T-cell (primary cell): Measurements from ENCODE around the gene MATR3. TPM values are rescaled to one million over a fixed set of nuclear protein-coding genes. Genes with fewer than 3 reads are reported as not detected.
A peak's percentile ranks its signal among the peaks of the same experiment; 100 is the strongest.

ENCODE experiments used
- ATAC-seq, 4 experiments: fragments of 200-7000 bp in 3 of 4; fragments of 150-1000 bp in 1 of 4; cut with Tn5 transposase; replicated peaks in 1 of 4; 1 replicate in 3 of 4; 2 replicates in 1 of 4; pipeline ENCODE4 v1.10.0; 2021; ENCODE audit warnings: moderate library complexity in 3 of 4, mild to moderate bottlenecking in 2 of 4, moderate number of reproducible peaks in 1 of 4
- CTCF ChIA-PET, 2 donors: fragments of 300-600 bp; sonication (Branson Sonifier 250); formaldehyde crosslinking; loops; one replicate each; lab custom pipeline; 2022; ENCODE audit warnings: antibody characterized with exemption in 2 of 2; lab: Charles Lee
- POLR2A ChIA-PET, 2 donors: fragments of 300-600 bp; sonication (Branson Sonifier 250); formaldehyde crosslinking; loops; one replicate each; lab custom pipeline; 2022; ENCODE audit warnings: antibody characterized with exemption in 2 of 2; lab: Charles Lee
- DNase-seq, 35 experiments: peaks; one replicate each; pipeline versions ENCODE4 v3.0.0 to v3.0.0-alpha.2; 2013 to 2023
- H3K27ac ChIP-seq: one replicate; pipeline ENCODE4 v1.5.1; 2013; ENCODE audit warnings: low read length
- H3K27me3 ChIP-seq, 2 experiments: replicated peaks in 1 of 2; 1 replicate in 1 of 2; 2 replicates in 1 of 2; pipeline versions ENCODE4 v1.6.1 to v1.7.0; 2013; ENCODE audit warnings: low read length in 1 of 2, mixed read lengths in 1 of 2; ENCODE audit not compliant: control insufficient read depth in 2 of 2, insufficient read depth in 2 of 2; ENCODE audit errors: extremely low read depth in 1 of 2
- H3K36me3 ChIP-seq, 2 donors: 1 replicate in 1 of 2; 2 replicates in 1 of 2; pipeline versions ENCODE4 v1.6.1 to v1.7.0; 2013; ENCODE audit warnings: low read length in 1 of 2; ENCODE audit not compliant: control insufficient read depth in 2 of 2, insufficient read depth in 1 of 2; ENCODE audit errors: extremely low read depth in 1 of 2
- H3K4me1 ChIP-seq, 2 experiments: 1 replicate in 1 of 2; 2 replicates in 1 of 2; pipeline versions ENCODE4 v1.6.1 to v1.7.0; 2013; ENCODE audit warnings: low read length in 2 of 2, mixed read lengths in 1 of 2; ENCODE audit not compliant: insufficient read depth in 2 of 2, control insufficient read depth in 1 of 2; ENCODE audit errors: extremely low read depth in 1 of 2
- H3K4me3 ChIP-seq, 2 donors: 1 replicate in 1 of 2; 2 replicates in 1 of 2; pipeline versions ENCODE4 v1.5.1 to v1.7.0; 2013; ENCODE audit warnings: mild to moderate bottlenecking in 2 of 2, low read length in 1 of 2, moderate library complexity in 1 of 2; ENCODE audit not compliant: control insufficient read depth in 1 of 2; ENCODE audit errors: extremely low read depth in 1 of 2
- H3K9me3 ChIP-seq: 2 replicates; pipeline ENCODE4 v1.7.0; 2013
- H3K27ac Mint-ChIP-seq, 2 donors: one replicate each; pipeline ENCODE4 v1.8.0; 2020 to 2021; ENCODE audit warnings: mild to moderate bottlenecking in 2 of 2, mixed read lengths in 2 of 2
- H3K27me3 Mint-ChIP-seq, 2 donors: one replicate each; pipeline ENCODE4 v1.8.0; 2021 to 2022; ENCODE audit warnings: mixed read lengths in 2 of 2
- H3K36me3 Mint-ChIP-seq: one replicate; pipeline ENCODE4 v1.8.0; 2021; ENCODE audit warnings: mixed read lengths
- H3K4me1 Mint-ChIP-seq, 3 donors: one replicate each; pipeline ENCODE4 v1.8.0; 2020 to 2022; ENCODE audit warnings: mixed read lengths in 3 of 3, mild to moderate bottlenecking in 1 of 3
- H3K4me3 Mint-ChIP-seq, 3 donors: one replicate each; pipeline ENCODE4 v1.8.0; 2020 to 2022; ENCODE audit warnings: mild to moderate bottlenecking in 3 of 3, mixed read lengths in 3 of 3, moderate library complexity in 3 of 3
- H3K9me3 Mint-ChIP-seq, 3 donors: one replicate each; pipeline ENCODE4 v1.8.0; 2020 to 2022; ENCODE audit warnings: mixed read lengths in 3 of 3
- WGBS: methylation state at CpG from one replicate; pipeline ENCODE4 v1.1.5; 2013; ENCODE audit warnings: missing lambda C conversion rate; ENCODE audit not compliant: insufficient coverage; 5-methylcytosine and 5-hydroxymethylcytosine counted together
- total RNA-seq, 35 experiments: library from RNA in 6 of 35; stranded (reverse) in 6 of 35; fragments of 120-200 nt in 1 of 35; gene quantifications; one replicate each; pipeline versions ENCODE4 v1.2.1 to v1.2.4 and lab custom pipeline; 2013 to 2026

Gene MATR3
- total RNA-seq, 5 donors from 2014 or later (not counting 1 experiment from before 2014, with no cell fraction given): 187 to 359 (median 200) TPM

DNA sequence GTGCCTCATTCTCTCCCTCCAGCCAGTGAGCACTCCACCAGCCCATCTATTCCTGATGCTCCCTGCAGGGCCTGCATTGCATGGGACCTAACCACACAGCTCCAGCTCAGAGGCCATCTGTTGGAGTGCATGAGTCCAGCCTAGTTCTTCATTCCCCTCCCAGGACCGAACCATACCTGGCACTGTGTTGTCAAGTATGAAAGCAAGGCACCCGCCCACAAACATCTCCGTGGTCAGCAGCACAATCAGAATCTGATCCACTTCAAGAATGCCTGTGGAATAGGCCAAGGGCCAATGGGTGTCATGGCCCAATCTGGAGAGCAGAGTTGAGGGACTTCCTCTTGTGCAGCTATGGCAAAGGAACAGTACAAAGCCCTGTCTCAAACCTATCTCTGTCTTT, 83.7 kb downstream of the MATR3 start:
- Mint-ChIP-seq H3K36me3 (peaks cover 25% of the 10 kb centered on the region), H3K4me3 (peak overlapping the region in 1 of 3 donors; percentile 11), H3K4me1 (peaks cover 0 to 12% (median 2%) of the 10 kb centered on the region in 3 donors), H3K27ac (no peak overlapping the region), H3K9me3 (no peaks in the 10 kb centered on the region), H3K27me3 (no peaks in the 10 kb centered on the region)
- H3K9me3 ChIP-seq: no peaks in the 10 kb centered on the region
- ChIA-PET POLR2A (no interaction called here), CTCF (interaction anchor here in 1 of 2 donors (0.5 kb wide), 1 partner anchor 28 kb away, joined by 4 read pairs; no protein-coding TSS in a partner anchor)
- H3K4me3 ChIP-seq: no peak overlapping the region
- peaks cover 0 to 3% of the 10 kb centered on the region in 2 experiments for H3K4me1 ChIP-seq
- DNase-seq (no peak), ATAC-seq (no peak)
- 87% methylated on average over 3 of the region's 3 CpGs for WGBS
- no peak overlapping the region for H3K27ac ChIP-seq
- H3K36me3 ChIP-seq: peaks cover 0 to 9% of the 10 kb centered on the region in 2 donors
- no peaks in the 10 kb centered on the region for H3K27me3 ChIP-seq

DNA sequence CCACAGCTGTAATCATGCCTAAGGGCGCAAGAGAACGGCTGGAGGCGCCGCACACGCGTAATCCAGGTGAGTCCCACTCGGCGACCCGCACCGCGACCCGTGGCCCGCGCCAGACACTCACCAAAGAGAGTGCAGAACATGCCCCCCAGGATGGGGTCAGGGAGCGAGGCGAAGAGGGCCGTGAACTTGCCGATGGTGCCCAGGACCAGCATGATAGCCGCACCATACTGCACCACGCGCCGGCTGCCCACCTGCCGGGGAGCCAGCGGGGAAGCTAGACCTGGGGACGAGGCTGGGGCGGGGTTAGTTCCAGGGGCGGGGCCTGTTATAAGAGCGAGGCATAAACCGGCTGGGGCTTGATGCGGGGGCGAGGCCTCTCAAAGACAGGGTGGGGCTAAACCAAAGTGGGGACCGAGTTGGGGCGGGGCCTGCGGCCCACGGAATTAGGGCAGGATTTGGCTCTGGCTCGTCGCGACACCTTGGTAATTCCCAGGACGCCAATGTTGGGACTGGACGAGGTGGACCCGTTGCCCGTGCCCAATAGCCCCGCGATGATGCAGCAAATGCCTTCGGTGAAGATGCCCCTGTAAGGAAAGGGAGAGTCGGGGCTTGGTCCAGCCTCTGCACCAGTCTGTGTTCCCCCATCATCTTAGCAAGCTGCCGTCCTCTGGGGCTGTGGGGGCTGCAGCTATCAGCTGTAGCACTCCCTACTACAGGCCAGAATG, 84.7 kb downstream of the MATR3 start:
- peaks cover 0 to 8% of the 10 kb centered on the region in 2 donors for H3K36me3 ChIP-seq
- no peak for DNase-seq
- H3K27me3 ChIP-seq: no peaks in the 10 kb centered on the region
- H3K36me3 Mint-ChIP-seq: peaks cover 21% of the 10 kb centered on the region
- no peak overlapping the region for H3K4me3 ChIP-seq
- H3K4me3 Mint-ChIP-seq: no peak overlapping the region
- POLR2A ChIA-PET: interaction anchor here in 1 of 2 donors (0.5 kb wide), 1 partner anchor 244 kb away, joined by 3 read pairs; no protein-coding TSS in a partner anchor
- H3K4me1 Mint-ChIP-seq: peaks cover 0 to 12% (median 3%) of the 10 kb centered on the region in 3 donors
- no peaks in the 10 kb centered on the region for H3K9me3 Mint-ChIP-seq
- H3K27ac ChIP-seq: no peak overlapping the region
- CTCF ChIA-PET: no interaction called here
- H3K27ac Mint-ChIP-seq: no peak overlapping the region
- H3K4me1 ChIP-seq: peaks cover 0 to 3% of the 10 kb centered on the region in 2 experiments
- 92% methylated on average over 44 of the region's 47 CpGs for WGBS
- ATAC-seq: no peak
- no peaks in the 10 kb centered on the region for H3K27me3 Mint-ChIP-seq
- no peaks in the 10 kb centered on the region for H3K9me3 ChIP-seq

DNA sequence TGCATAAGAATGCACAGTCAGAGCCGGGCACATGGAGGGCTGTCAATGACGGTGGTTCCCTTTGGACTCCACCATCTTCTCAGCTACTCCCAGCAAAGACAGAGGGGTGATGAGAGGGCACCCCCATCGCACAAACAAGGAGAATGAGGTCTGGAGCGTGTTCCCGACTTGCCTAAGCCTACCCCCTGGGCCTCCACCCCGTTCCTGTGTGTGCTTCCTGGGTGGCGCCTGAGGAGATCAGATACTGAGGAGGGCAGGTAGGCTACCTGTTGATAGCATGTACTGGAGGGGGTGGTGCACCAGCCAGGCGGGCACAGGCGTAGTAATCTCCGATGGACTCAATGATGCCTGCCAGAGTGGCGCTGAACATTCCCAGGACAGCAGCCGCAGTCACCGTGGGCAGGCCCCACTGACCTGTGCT, 85.4 kb downstream of the MATR3 start:
- WGBS: 96% methylated on average over 7 of the region's 13 CpGs
- Histone ChIP-seq H3K4me3 (no peak overlapping the region), H3K27ac (no peak overlapping the region), H3K27me3 (no peaks in the 10 kb centered on the region), H3K36me3 (peaks cover 0 to 5% of the 10 kb centered on the region in 2 donors), H3K4me1 (peaks cover 0 to 9% of the 10 kb centered on the region in 2 experiments), H3K9me3 (no peaks in the 10 kb centered on the region)
- ATAC-seq (no peak), DNase-seq (no peak)
- Mint-ChIP-seq H3K9me3 (no peaks in the 10 kb centered on the region), H3K27me3 (no peaks in the 10 kb centered on the region), H3K36me3 (peaks cover 14% of the 10 kb centered on the region), H3K27ac (no peak overlapping the region), H3K4me1 (peaks cover 0 to 12% (median 9%) of the 10 kb centered on the region in 3 donors), H3K4me3 (no peak overlapping the region)
- ChIA-PET CTCF (no interaction called here), POLR2A (interaction anchor here in 1 of 2 donors (0.6 kb wide), 1 partner anchor 83 kb away, joined by 3 read pairs; no protein-coding TSS in a partner anchor)

DNA sequence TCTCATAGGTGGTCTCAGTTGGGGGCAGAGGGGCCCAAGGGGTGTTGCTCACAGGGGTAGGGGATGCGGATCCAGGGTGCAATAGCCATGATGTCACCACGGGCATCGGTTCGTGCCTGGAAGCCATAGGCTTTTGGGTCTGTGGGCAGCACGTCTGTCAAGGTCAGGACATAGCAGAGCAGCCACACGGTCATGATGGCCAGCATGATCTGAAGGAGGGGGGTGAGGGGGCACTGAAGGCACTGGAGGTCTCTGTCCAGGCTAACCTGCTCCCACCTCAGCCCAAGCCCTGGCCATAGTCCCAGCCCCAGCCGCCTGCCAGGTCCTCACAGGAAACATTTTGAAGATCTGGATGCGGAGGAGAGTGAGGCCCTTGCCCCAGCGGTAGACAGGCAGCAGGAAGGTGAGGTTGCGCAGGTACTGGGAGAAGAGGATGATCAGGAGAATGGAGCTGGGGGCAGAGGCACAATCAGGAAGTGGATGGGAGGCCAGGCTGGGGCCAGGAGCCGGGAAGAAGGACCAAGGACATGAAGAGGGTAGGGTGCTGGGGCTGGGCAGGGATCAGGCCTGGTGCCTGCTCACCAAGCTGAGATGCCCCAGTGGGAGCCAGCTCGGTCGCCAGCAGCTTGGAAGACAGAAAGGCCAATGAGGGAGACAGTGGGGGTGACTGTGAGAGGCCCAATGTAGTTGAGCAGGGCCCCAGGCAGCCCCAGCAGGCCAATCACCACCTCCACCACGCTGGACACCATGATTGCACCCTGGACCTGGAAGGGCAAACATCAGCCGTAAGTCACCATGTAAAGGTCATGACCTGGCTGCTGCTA, 86.3 kb downstream of the MATR3 start:
- 95% methylated on average over 10 of the region's 15 CpGs for WGBS
- H3K4me3 Mint-ChIP-seq: no peak overlapping the region
- H3K4me1 ChIP-seq: peaks cover 3 to 17% of the 10 kb centered on the region in 2 experiments

More for the DNA sequence above, 86.3 kb downstream of the MATR3 start:
- Mint-ChIP-seq H3K36me3 (peaks cover 11% of the 10 kb centered on the region), H3K27me3 (no peaks in the 10 kb centered on the region), H3K9me3 (no peaks in the 10 kb centered on the region), H3K4me1 (peaks cover 7 to 20% (median 16%) of the 10 kb centered on the region in 3 donors), H3K27ac (no peak overlapping the region)
- ATAC-seq: no peak
- no peak for DNase-seq
- ChIA-PET CTCF (no interaction called here), POLR2A (no interaction called here)
- H3K4me3 ChIP-seq: no peak overlapping the region
- no peak overlapping the region for H3K27ac ChIP-seq
- H3K36me3 ChIP-seq: peaks cover 0 to 2% of the 10 kb centered on the region in 2 donors
- H3K9me3 ChIP-seq: no peaks in the 10 kb centered on the region
- no peaks in the 10 kb centered on the region for H3K27me3 ChIP-seq

Other genes starting within 250 kb of the MATR3 start
- 10 to 100 TPM; 14.2 to 16.5 (median 15.8) TPM for gene SIL1, start 95.4 kb upstream of the MATR3 start, total RNA-seq
- 100 to 1,000 TPM in 4 of 5 donors, 10 to 100 TPM in 1; 96.5 to 119 (median 101) TPM for gene PAIP2, start 48.1 kb downstream of the MATR3 start, total RNA-seq
- under 1 TPM in 2 of 5 donors, not detected in 3; 0.15 to 0.86 TPM for gene SLC23A1, start 89.6 kb downstream of the MATR3 start, total RNA-seq
- gene MZB1, start 96.2 kb downstream of the MATR3 start, total RNA-seq: 1 to 10 TPM; 2.2 to 6.5 (median 5.0) TPM
- gene PROB1, start 101.4 kb downstream of the MATR3 start, total RNA-seq: 1 to 10 TPM in 3 of 5 donors, under 1 TPM in 2; 0.58 to 1.7 (median 1.5) TPM
- 1 to 10 TPM; 3.6 to 9.0 (median 4.8) TPM for gene SPATA24, start 110.3 kb downstream of the MATR3 start, total RNA-seq
- gene DNAJC18, start 145.8 kb downstream of the MATR3 start, total RNA-seq: 1 to 10 TPM; 4.7 to 7.2 (median 6.4) TPM
- gene ECSCR, start 169.0 kb downstream of the MATR3 start, total RNA-seq: under 1 TPM in 1 of 5 donors, not detected in 4; 0.70 TPM
- gene SMIM33, start 177.3 kb downstream of the MATR3 start, total RNA-seq: 1 to 10 TPM in 1 of 5 donors, under 1 TPM in 4; 0.13 to 1.1 (median 0.47) TPM
- 100 to 1,000 TPM; 102 to 181 (median 138) TPM for gene STING1, start 189.0 kb downstream of the MATR3 start, total RNA-seq